ENCODE measurements around the gene DUSP5. TPM values are rescaled to one million over a fixed set of nuclear protein-coding genes. Genes with fewer than 3 reads are reported as not detected.

DUSP5 gene
- total and polyA plus RNA-seq, 10 of the 15 experiments (the other 5 are each of a cell fraction or from before 2014, with no cell fraction given), result 2.1 to 95.9 (median 23.4) TPM

- TF ChIP-seq SMARCA5 (IDR thresholded peaks at IDR 0.05) (0 out of 2 replicates have a peak, but pooled peaks have one; percentile 9), CEBPB (IDR thresholded peaks at IDR 0.05; ENCODE audit: borderline replicate concordance in 1 of 2, low read depth in 2 of 2, low read length in 2 of 2) (no peak), PML (IDR thresholded peaks at IDR 0.05; ENCODE audit: low read length) (no peak), SIN3A (IDR thresholded peaks at IDR 0.05; ENCODE audit: low read depth, low read length) (0 out of 2 replicates have a peak, but pooled peaks have one; percentile 54), SIX5 (IDR thresholded peaks at IDR 0.05; ENCODE audit: low read depth, low read length, severe bottlenecking) (no peak), ATF7 (IDR thresholded peaks at IDR 0.05; ENCODE audit: low read depth) (peak; percentile 93), CREB1 (IDR thresholded peaks at IDR 0.05; ENCODE audit: low read depth) (no peak), JUNB (IDR thresholded peaks at IDR 0.05) (peak; percentile 95), KLF5 (IDR thresholded peaks at IDR 0.05; ENCODE audit: partially characterized antibody) (no peak), ZBTB33 (IDR thresholded peaks at IDR 0.05) (no peak), USF2 (IDR thresholded peaks at IDR 0.05; ENCODE audit: borderline replicate concordance, low read depth, low read length) (no peak), GATAD2B (conservative IDR thresholded peaks at IDR 0.05; ENCODE audit: low read depth) (peak; percentile 93), FOXK2 (IDR thresholded peaks at IDR 0.05) (no peak), ETV6 (conservative IDR thresholded peaks at IDR 0.05 in 1 of 2, IDR thresholded peaks at IDR 0.05 in 1 of 2; ENCODE audit: borderline replicate concordance in 1 of 2, low read depth in 1 of 2) (peak in 1 of 2 experiments; percentile 96; a peak in 2 of 4 replicates), PAX5 (IDR thresholded peaks at IDR 0.05; ENCODE audit: borderline replicate concordance, low read depth, low read length) (peak; percentile 76; the same call in 1 of the 2 replicates), LARP7 (IDR thresholded peaks at IDR 0.05) (peak; percentile 46), ZBTB11 (CRISPR knock-in tag; IDR thresholded peaks at IDR 0.05) (0 out of 2 replicates have a peak, but pooled peaks have one; percentile 3), IRF3 (IDR thresholded peaks at IDR 0.05) (no peak), STAT3 (IDR thresholded peaks at IDR 0.05; ENCODE audit: low read depth, low read length) (peak; percentile 85; the same call in 1 of the 2 replicates), ZNF622 (IDR thresholded peaks at IDR 0.05) (no peak), TBL1XR1 (IDR thresholded peaks at IDR 0.05; ENCODE audit: low read depth, low read length) (peak; percentile 93), MLLT1 (IDR thresholded peaks at IDR 0.05) (peak; percentile 77)
These were observed 3.6 kb downstream of the DUSP5 start (continued) for GRCh38 chr10:110501142-110501937.
